Transverse colon (tissue), 4 donors: ENCODE data around the gene IKZF1. TPM values are rescaled to one million over a fixed set of nuclear protein-coding genes. Genes with fewer than 3 reads are reported as not detected.

ENCODE experiments used
- DNase-seq: peaks from one replicate; pipeline ENCODE4 v3.0.0-alpha.2; 2019
- H3K27ac ChIP-seq, 4 donors: fragments of 200-600 bp; sonication (generic); 2 replicates each; pipeline ENCODE4 v1.5.1; 2016 to 2018; ENCODE audit warnings: inconsistent platforms in 4 of 4
- H3K27me3 ChIP-seq: fragments of 200-600 bp; sonication (generic); 2 replicates; pipeline ENCODE4 v1.5.1; 2017; ENCODE audit warnings: inconsistent platforms
- H3K36me3 ChIP-seq, 4 donors: fragments of 200-600 bp; sonication (generic); 2 replicates each; pipeline ENCODE4 v1.5.1; 2017 to 2019; ENCODE audit warnings: inconsistent platforms in 4 of 4
- H3K4me1 ChIP-seq, 4 donors: fragments of 200-600 bp; sonication (generic); 2 replicates each; pipeline ENCODE4 v1.5.1; 2017 to 2020; ENCODE audit warnings: inconsistent platforms in 4 of 4
- H3K4me3 ChIP-seq, 4 donors: fragments of 200-600 bp; sonication (generic); 1 replicate in 1 of 4; 2 replicates in 3 of 4; pipeline versions ENCODE4 v1.5.1 to v1.6.1; 2017 to 2019; ENCODE audit warnings: inconsistent platforms in 4 of 4
- H3K9me3 ChIP-seq, 2 donors: fragments of 200-600 bp; sonication (generic); 2 replicates each; pipeline ENCODE4 v1.5.1; 2017 to 2019; ENCODE audit warnings: inconsistent platforms in 2 of 2
- CTCF ChIP-seq, 5 experiments: fragments of 200-600 bp in 3 of 5; fragments of 450-650 bp in 2 of 5; sonication (generic) in 3 of 5; IDR thresholded peaks; 1 replicate in 2 of 5; 2 replicates in 3 of 5; pipeline ENCODE4 v1.5.1; 2016 to 2017; ENCODE audit warnings: antibody characterized with exemption in 5 of 5, inconsistent platforms in 3 of 5, mild to moderate bottlenecking in 2 of 5, moderate library complexity in 1 of 5
- EP300 ChIP-seq: sonication (generic); formaldehyde crosslinking; IDR thresholded peaks from one replicate; pipeline ENCODE4 v1.6.1; 2017; ENCODE audit warnings: antibody characterized with exemption, low read depth
- POLR2A ChIP-seq: fragments of 450-650 bp; IDR thresholded peaks from one replicate; pipeline ENCODE4 v1.6.1; 2016; ENCODE audit warnings: antibody characterized with exemption, mild to moderate bottlenecking, moderate library complexity
- POLR2AphosphoS5 ChIP-seq, 3 donors: sonication (generic); formaldehyde crosslinking; IDR thresholded peaks; one replicate each; pipeline ENCODE4 v1.6.1; 2016; ENCODE audit warnings: antibody characterized with exemption in 3 of 3
- WGBS, 2 donors: methylation state at CpG; one replicate each; pipeline ENCODE4 v1.1.5; 2018; ENCODE audit warnings: low coverage in 1 of 2; 5-methylcytosine and 5-hydroxymethylcytosine counted together
- in situ Hi-C, 4 donors: fragments of 200-750 bp; cut with MboI; loops; one replicate each; pipeline versions ENCODE4 v1.15.0 to v1.15.1; 2017; ENCODE audit warnings: low sequenced_read_pairs in 3 of 4, low pct_ligation_motif_present in 1 of 4, low pct_unique_long_range_greater_than_20kb in 1 of 4
- intact Hi-C: fragments of 100-400 bp; cut with DNase I; formaldehyde crosslinking; loops from one replicate; pipeline ENCODE4 v1.15.1; 2023; ENCODE audit warnings: low total_unique reads
- total RNA-seq, 4 donors: library from RNA; depleted of rRNA; stranded (reverse); fragments of >200 nt; gene quantifications; one replicate each; pipeline ENCODE4 v1.1.0, GENCODE V29; 2016

The IKZF1 gene
- total RNA-seq, 4 donors from 2014 or later, result 9.2 to 116 (median 29.1) TPM

GRCh38 chr7:50370884-50371283 lies 66.4 kb downstream of the IKZF1 start:
- TF ChIP-seq POLR2A, result no peak
- TF ChIP-seq EP300, result no peak
- TF ChIP-seq POLR2AphosphoS5 (IDR thresholded peaks at IDR 0.05), result no peak
- no peak for TF ChIP-seq CTCF (IDR thresholded peaks at IDR 0.05)
- H3K4me3 ChIP-seq, result no peak overlapping the region
- no peak for DNase-seq
- no peaks in the 10 kb centered on the region for H3K4me1 ChIP-seq
- no peaks in the 10 kb centered on the region for H3K27me3 ChIP-seq
- WGBS, 2 donors, result 90 to 94% methylated on average over 6 to 7 of the region's 7 CpGs
- no peaks in the 10 kb centered on the region for H3K36me3 ChIP-seq
- H3K9me3 ChIP-seq, result peaks cover 0 to 6% of the 10 kb centered on the region in 2 donors
- no peak overlapping the region for H3K27ac ChIP-seq
- intact Hi-C loops, result loop anchor here (5.0 kb wide), 1 partner anchor 1274 kb away; no protein-coding TSS in a partner anchor
- in situ Hi-C loops, result no loop called here

GRCh38 chr7:50371551-50372021 lies 67.1 kb downstream of the IKZF1 start:
- no peaks in the 10 kb centered on the region for H3K4me1 ChIP-seq
- H3K27ac ChIP-seq, result no peak overlapping the region
- intact Hi-C loops (loop anchor here (5.0 kb wide), 1 partner anchor 1274 kb away; no protein-coding TSS in a partner anchor), in situ Hi-C loops (no loop called here)
- TF ChIP-seq EP300 (no peak), POLR2A (no peak), POLR2AphosphoS5 (IDR thresholded peaks at IDR 0.05) (no peak), CTCF (IDR thresholded peaks at IDR 0.05) (no peak)
- DNase-seq, result no peak
- H3K27me3 ChIP-seq, result no peaks in the 10 kb centered on the region
- no peak overlapping the region for H3K4me3 ChIP-seq
- H3K36me3 ChIP-seq, result no peaks in the 10 kb centered on the region
- H3K9me3 ChIP-seq, result peaks cover 0 to 6% of the 10 kb centered on the region in 2 donors
- WGBS, 2 donors, result 80 to 95% methylated on average over 4 to 5 of the region's 5 CpGs

- Histone ChIP-seq H3K4me3 (no peak overlapping the region), H3K9me3 (peaks cover 0 to 6% of the 10 kb centered on the region in 2 donors), H3K27me3 (no peaks in the 10 kb centered on the region), H3K27ac (no peak overlapping the region), H3K36me3 (no peaks in the 10 kb centered on the region), H3K4me1 (no peaks in the 10 kb centered on the region)
- intact Hi-C loops, result loop anchor here (5.0 kb wide), 1 partner anchor 1276 kb away; no protein-coding TSS in a partner anchor
- DNase-seq, result no peak
- no peak for TF ChIP-seq POLR2A
- TF ChIP-seq CTCF (IDR thresholded peaks at IDR 0.05), result no peak
- TF ChIP-seq POLR2AphosphoS5 (IDR thresholded peaks at IDR 0.05), result no peak
- TF ChIP-seq EP300, result no peak
- in situ Hi-C loops, result no loop called here
- WGBS, 2 donors, result 79% methylated on average over 4 of the region's 4 CpGs; no CpG with 5 or more reads in 1 of the 2 donors
These were observed 68.4 kb downstream of the IKZF1 start for GRCh38 chr7:50372923-50373322.

GRCh38 chr7:50376056-50376820 lies 71.7 kb downstream of the IKZF1 start:
- in situ Hi-C loops, result no loop called here
- H3K4me1 ChIP-seq, result no peaks in the 10 kb centered on the region
- 88% methylated on average over 15 of the region's 15 CpGs; no CpG with 5 or more reads in 1 of the 2 donors for WGBS, 2 donors
- no peaks in the 10 kb centered on the region for H3K9me3 ChIP-seq
- no peaks in the 10 kb centered on the region for H3K27me3 ChIP-seq
- no peak overlapping the region for H3K27ac ChIP-seq
- no peak overlapping the region for H3K4me3 ChIP-seq
- DNase-seq, result no peak
- TF ChIP-seq CTCF (IDR thresholded peaks at IDR 0.05) (no peak), POLR2A (no peak), POLR2AphosphoS5 (IDR thresholded peaks at IDR 0.05) (no peak), EP300 (no peak)
- no peaks in the 10 kb centered on the region for H3K36me3 ChIP-seq
- intact Hi-C loops, result no loop called here
